CMK (cell line): ENCODE data around the gene SLC16A10.
A peak's percentile ranks its signal among the peaks of the same experiment; 100 is the strongest.
"Not testable (repeated sequence)": the region's sequence is repeated elsewhere in the genome, so short reads cannot be mapped to it uniquely, and the experiment has no call there.

Experiments used
- DNase-seq: peaks from one replicate; pipeline ENCODE4 v3.0.0-alpha.2; 2010; ENCODE audit warnings: low read depth

Gene SLC16A10

GRCh38 chr6:111220383-111221031 lies 133.2 kb downstream of the SLC16A10 start:
- DNase-seq: no peak

- DNase-seq: no peak
Observed at GRCh38 chr6:111221804-111222203, 134.5 kb downstream of the SLC16A10 start.

GRCh38 chr6:111222341-111222740 lies 135.0 kb downstream of the SLC16A10 start:
- no peak for DNase-seq

GRCh38 chr6:111228094-111228493 lies 140.8 kb downstream of the SLC16A10 start:
- no peak for DNase-seq

- DNase-seq: no peak
Observed at GRCh38 chr6:111230351-111231089, 143.2 kb downstream of the SLC16A10 start.

GRCh38 chr6:111231090-111231459 lies 143.8 kb downstream of the SLC16A10 start:
- no peak for DNase-seq

- DNase-seq: no peak
Observed at GRCh38 chr6:111237852-111238251, 150.5 kb downstream of the SLC16A10 start.

- no peak for DNase-seq
Observed at GRCh38 chr6:111238464-111239119, 151.3 kb downstream of the SLC16A10 start.

GRCh38 chr6:111239461-111239860 lies 152.2 kb downstream of the SLC16A10 start:
- no peak for DNase-seq

- no peak for DNase-seq
Observed at GRCh38 chr6:111242452-111242851, 155.1 kb downstream of the SLC16A10 start.

- DNase-seq: no peak
Observed at GRCh38 chr6:111243095-111243494, 155.8 kb downstream of the SLC16A10 start.

- no peak for DNase-seq
Observed at GRCh38 chr6:111248789-111249188, 161.5 kb downstream of the SLC16A10 start.

- DNase-seq: peak; percentile 24
Observed at GRCh38 chr6:111250791-111251354, 163.6 kb downstream of the SLC16A10 start.

- DNase-seq: no peak
Observed at GRCh38 chr6:111252726-111253125, 165.4 kb downstream of the SLC16A10 start.

GRCh38 chr6:111254004-111254778 lies 166.9 kb downstream of the SLC16A10 start:
- DNase-seq: no peak

GRCh38 chr6:111254779-111255166 lies 167.5 kb downstream of the SLC16A10 start:
- DNase-seq: no peak

GRCh38 chr6:111255838-111256237 lies 168.5 kb downstream of the SLC16A10 start:
- not testable (repeated sequence) for DNase-seq

GRCh38 chr6:111256646-111257045 lies 169.3 kb downstream of the SLC16A10 start:
- DNase-seq: no peak

- DNase-seq: no peak
Observed at GRCh38 chr6:111258010-111258409, 170.7 kb downstream of the SLC16A10 start.

GRCh38 chr6:111258615-111259088 lies 171.3 kb downstream of the SLC16A10 start:
- no peak for DNase-seq

- DNase-seq: peak; percentile 100
Observed at GRCh38 chr6:111259089-111259831, 172.0 kb downstream of the SLC16A10 start.
